Measurements from ENCODE around the gene IGSF9. TPM values are rescaled to one million over a fixed set of nuclear protein-coding genes. Genes with fewer than 3 reads are reported as not detected.

Gene IGSF9
- total RNA-seq, 1 donor, result under 0.01 TPM

GRCh38 chr1:159881622-159882526, 63.5 kb downstream of the IGSF9 start:
- Histone ChIP-seq H3K4me1 (ENCODE audit: insufficient read depth, low read length) (peaks cover 31% of the 10 kb centered on the region), H3K4me3 (ENCODE audit: insufficient read depth, low read length) (no peak overlapping the region), H3K9me3 (ENCODE audit: low read depth, low read length) (no peaks in the 10 kb centered on the region), H3K79me2 (ENCODE audit: insufficient read depth, low read length) (no peaks in the 10 kb centered on the region), H2AFZ (ENCODE audit: low read length) (no peak overlapping the region), H3K27ac (ENCODE audit: low read depth, low read length) (peak overlapping the region; percentile 28), H3K4me2 (ENCODE audit: insufficient read depth, low read length) (peak overlapping the region; percentile 47), H4K20me1 (ENCODE audit: insufficient read depth, low read length) (no peaks in the 10 kb centered on the region), H3K27me3 (ENCODE audit: insufficient read depth, low read length) (no peaks in the 10 kb centered on the region), H3K36me3 (ENCODE audit: insufficient read depth, low read length) (no peaks in the 10 kb centered on the region)
- peak; percentile 85 for DNase-seq (ENCODE audit: insufficient read length, low spot score, missing footprints)
- TF ChIP-seq CTCF (IDR thresholded peaks at IDR 0.05; ENCODE audit: extremely low read depth, low read depth, low read length), result no peak

GRCh38 chr1:159880430-159880829, 65.0 kb downstream of the IGSF9 start:
- Histone ChIP-seq H3K4me3 (ENCODE audit: insufficient read depth, low read length) (no peak overlapping the region), H3K9me3 (ENCODE audit: low read depth, low read length) (no peaks in the 10 kb centered on the region), H3K79me2 (ENCODE audit: insufficient read depth, low read length) (no peaks in the 10 kb centered on the region), H3K4me1 (ENCODE audit: insufficient read depth, low read length) (peaks cover 31% of the 10 kb centered on the region), H2AFZ (ENCODE audit: low read length) (peak overlapping the region; percentile 44), H3K27ac (ENCODE audit: low read depth, low read length) (peak overlapping the region; percentile 57), H3K36me3 (ENCODE audit: insufficient read depth, low read length) (no peaks in the 10 kb centered on the region), H3K27me3 (ENCODE audit: insufficient read depth, low read length) (no peaks in the 10 kb centered on the region), H3K4me2 (ENCODE audit: insufficient read depth, low read length) (peak overlapping the region; percentile 34), H4K20me1 (ENCODE audit: insufficient read depth, low read length) (no peaks in the 10 kb centered on the region)
- DNase-seq (ENCODE audit: insufficient read length, low spot score, missing footprints), result no peak
- no peak for TF ChIP-seq CTCF (IDR thresholded peaks at IDR 0.05; ENCODE audit: extremely low read depth, low read depth, low read length)

- peak; percentile 87 for DNase-seq (ENCODE audit: insufficient read length, low spot score, missing footprints)
- Histone ChIP-seq H2AFZ (ENCODE audit: low read length) (peak overlapping the region; percentile 44), H3K27me3 (ENCODE audit: insufficient read depth, low read length) (no peaks in the 10 kb centered on the region), H3K27ac (ENCODE audit: low read depth, low read length) (peak overlapping the region; percentile 57), H4K20me1 (ENCODE audit: insufficient read depth, low read length) (no peaks in the 10 kb centered on the region), H3K79me2 (ENCODE audit: insufficient read depth, low read length) (no peaks in the 10 kb centered on the region), H3K4me1 (ENCODE audit: insufficient read depth, low read length) (peaks cover 31% of the 10 kb centered on the region), H3K4me2 (ENCODE audit: insufficient read depth, low read length) (peak overlapping the region; percentile 34), H3K36me3 (ENCODE audit: insufficient read depth, low read length) (no peaks in the 10 kb centered on the region), H3K4me3 (ENCODE audit: insufficient read depth, low read length) (no peak overlapping the region), H3K9me3 (ENCODE audit: low read depth, low read length) (no peaks in the 10 kb centered on the region)
- no peak for TF ChIP-seq CTCF (IDR thresholded peaks at IDR 0.05; ENCODE audit: extremely low read depth, low read depth, low read length)
Observed at GRCh38 chr1:159879977-159880376, 65.4 kb downstream of the IGSF9 start.

- H2AFZ ChIP-seq (ENCODE audit: low read length), result no peak overlapping the region
- no peaks in the 10 kb centered on the region for H3K79me2 ChIP-seq (ENCODE audit: insufficient read depth, low read length)
- peaks cover 31% of the 10 kb centered on the region for H3K4me1 ChIP-seq (ENCODE audit: insufficient read depth, low read length)
- H3K27me3 ChIP-seq (ENCODE audit: insufficient read depth, low read length), result no peaks in the 10 kb centered on the region
- TF ChIP-seq CTCF (IDR thresholded peaks at IDR 0.05; ENCODE audit: extremely low read depth, low read depth, low read length), result no peak
- no peak overlapping the region for H3K27ac ChIP-seq (ENCODE audit: low read depth, low read length)
- no peak overlapping the region for H3K4me3 ChIP-seq (ENCODE audit: insufficient read depth, low read length)
- DNase-seq (ENCODE audit: insufficient read length, low spot score, missing footprints), result no peak
- H3K4me2 ChIP-seq (ENCODE audit: insufficient read depth, low read length), result no peak overlapping the region
- H3K36me3 ChIP-seq (ENCODE audit: insufficient read depth, low read length), result no peaks in the 10 kb centered on the region
- H3K9me3 ChIP-seq (ENCODE audit: low read depth, low read length), result no peaks in the 10 kb centered on the region
- H4K20me1 ChIP-seq (ENCODE audit: insufficient read depth, low read length), result no peaks in the 10 kb centered on the region
Observed at GRCh38 chr1:159879136-159879535, 66.3 kb downstream of the IGSF9 start.
